GM12801 (cell line): ENCODE results near the gene BCL6.

Experiments
- CTCF ChIP-seq: IDR thresholded peaks from one replicate; pipeline ENCODE4 v1.5.1; 2011; ENCODE audit warnings: control low read depth; ENCODE audit not compliant: insufficient read length; ENCODE audit errors: extremely low read depth

Gene BCL6

GRCh38 chr3:187758318-187758955 lies 13.2 kb upstream of the BCL6 start:
- TF ChIP-seq CTCF, result no peak

GRCh38 chr3:187753516-187753915 lies 8.2 kb upstream of the BCL6 start:
- TF ChIP-seq CTCF, result no peak

GRCh38 chr3:187750513-187751123 lies 5.3 kb upstream of the BCL6 start:
- no peak for TF ChIP-seq CTCF

GRCh38 chr3:187750006-187750512 lies 4.8 kb upstream of the BCL6 start:
- no peak for TF ChIP-seq CTCF

- TF ChIP-seq CTCF, result peak; percentile 35
Observed at GRCh38 chr3:187748050-187748481, 2.8 kb upstream of the BCL6 start.

GRCh38 chr3:187747506-187747905 lies 2.2 kb upstream of the BCL6 start:
- no peak for TF ChIP-seq CTCF

GRCh38 chr3:187746442-187747281 lies 1.4 kb upstream of the BCL6 start:
- no peak for TF ChIP-seq CTCF
